ENCODE data around the gene RORC. TPM values are rescaled to one million over a fixed set of nuclear protein-coding genes. Genes with fewer than 3 reads are reported as not detected.
A peak's percentile ranks its signal among the peaks of the same experiment; 100 is the strongest.

The RORC gene
- polyA plus RNA-seq, 2 donors: 1.5 to 3.4 TPM

DNA sequence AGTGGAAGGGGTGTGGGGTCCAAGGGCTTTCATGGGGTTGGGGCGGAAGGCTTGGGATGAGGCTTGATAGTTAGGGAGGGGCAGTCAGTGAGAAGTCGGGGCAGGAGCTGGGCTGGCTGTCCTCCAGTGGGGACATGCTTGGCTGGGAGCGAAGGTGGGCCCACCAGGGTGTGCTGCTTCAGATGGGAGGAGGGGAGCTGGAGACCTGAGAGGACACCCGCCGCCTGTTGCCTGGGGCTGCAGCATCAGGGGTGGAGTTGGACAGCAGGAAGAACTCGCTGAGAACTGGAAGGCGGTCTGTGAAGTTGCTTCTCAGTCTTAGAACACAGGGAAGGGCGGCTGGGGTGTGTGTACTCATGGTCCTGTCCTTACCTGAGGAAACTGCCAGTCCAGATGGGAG is 20.3 kb upstream of the RORC start:
- Histone ChIP-seq H3K27ac (ENCODE audit: low read depth in 2 of 2, low read length in 1 of 2) (no peak overlapping the region), H3K36me3 (ENCODE audit: control insufficient read depth in 2 of 2, insufficient read depth in 2 of 2, low read length in 1 of 2) (no peaks in the 10 kb centered on the region), H3K9me3 (ENCODE audit: control insufficient read depth in 2 of 2, insufficient read depth in 1 of 2, low read depth in 1 of 2, low read length in 1 of 2) (peaks cover 0 to 2% of the 10 kb centered on the region in 2 donors), H3K4me1 (ENCODE audit: control insufficient read depth in 2 of 2, insufficient read depth in 2 of 2, low read length in 1 of 2) (peaks cover 3 to 6% of the 10 kb centered on the region in 2 donors), H3K27me3 (ENCODE audit: control insufficient read depth in 1 of 2, insufficient read depth in 2 of 2, low read length in 2 of 2) (no peaks in the 10 kb centered on the region), H3K4me3 (ENCODE audit: low read depth in 1 of 2, low read length in 2 of 2) (no peak overlapping the region)
- WGBS, 2 donors: 73 to 79% methylated on average over 8 of the region's 8 CpGs

DNA sequence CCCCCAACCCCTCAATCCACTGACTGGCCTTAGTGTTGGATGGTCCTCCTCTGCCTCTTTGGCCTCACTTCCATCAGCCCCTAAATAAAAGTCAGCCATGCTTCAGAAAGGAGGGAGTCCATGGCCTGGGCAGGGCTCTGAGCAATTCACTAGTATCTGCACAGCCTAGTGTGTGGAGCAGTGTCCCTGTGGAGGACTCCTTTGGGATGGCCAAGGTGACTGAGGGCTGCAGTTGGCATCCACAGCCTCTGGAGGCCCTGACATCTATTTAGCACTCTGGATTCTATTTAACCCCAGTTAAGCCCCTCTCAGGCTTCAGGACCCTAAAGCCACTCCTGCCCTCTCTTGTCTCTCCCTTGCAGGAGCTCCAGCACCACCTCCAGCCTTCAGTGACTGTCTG is 18.3 kb upstream of the RORC start:
- Histone ChIP-seq H3K4me1 (ENCODE audit: control insufficient read depth in 2 of 2, insufficient read depth in 2 of 2, low read length in 1 of 2) (peaks cover 3 to 6% of the 10 kb centered on the region in 2 donors), H3K27me3 (ENCODE audit: control insufficient read depth in 1 of 2, insufficient read depth in 2 of 2, low read length in 2 of 2) (no peaks in the 10 kb centered on the region), H3K36me3 (ENCODE audit: control insufficient read depth in 2 of 2, insufficient read depth in 2 of 2, low read length in 1 of 2) (no peaks in the 10 kb centered on the region), H3K27ac (ENCODE audit: low read depth in 2 of 2, low read length in 1 of 2) (no peak overlapping the region), H3K9me3 (ENCODE audit: control insufficient read depth in 2 of 2, insufficient read depth in 1 of 2, low read depth in 1 of 2, low read length in 1 of 2) (peaks cover 0 to 2% of the 10 kb centered on the region in 2 donors), H3K4me3 (ENCODE audit: low read depth in 1 of 2, low read length in 2 of 2) (no peak overlapping the region)

DNA sequence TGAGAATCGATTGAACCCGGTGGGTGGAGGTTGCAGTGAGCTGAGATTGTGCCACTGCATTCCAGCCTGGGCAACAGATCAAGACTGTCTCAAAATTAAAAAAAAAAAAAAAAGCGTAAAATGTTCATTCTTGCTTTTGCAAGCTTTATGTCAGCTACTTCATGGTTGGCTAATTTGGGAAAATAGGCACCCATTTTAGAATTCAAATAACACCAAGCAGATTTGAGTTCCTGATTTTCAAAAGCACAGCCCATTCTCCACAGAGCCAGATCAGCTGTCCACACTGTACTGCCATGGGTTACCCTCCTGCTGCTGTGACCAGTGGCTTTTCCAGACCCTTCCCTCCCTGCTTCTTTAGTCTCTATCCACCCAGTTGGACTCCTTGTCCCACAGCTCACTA is 17.5 kb upstream of the RORC start:
- Histone ChIP-seq H3K4me3 (ENCODE audit: low read depth in 1 of 2, low read length in 2 of 2) (no peak overlapping the region), H3K27me3 (ENCODE audit: control insufficient read depth in 1 of 2, insufficient read depth in 2 of 2, low read length in 2 of 2) (no peaks in the 10 kb centered on the region)

DNA sequence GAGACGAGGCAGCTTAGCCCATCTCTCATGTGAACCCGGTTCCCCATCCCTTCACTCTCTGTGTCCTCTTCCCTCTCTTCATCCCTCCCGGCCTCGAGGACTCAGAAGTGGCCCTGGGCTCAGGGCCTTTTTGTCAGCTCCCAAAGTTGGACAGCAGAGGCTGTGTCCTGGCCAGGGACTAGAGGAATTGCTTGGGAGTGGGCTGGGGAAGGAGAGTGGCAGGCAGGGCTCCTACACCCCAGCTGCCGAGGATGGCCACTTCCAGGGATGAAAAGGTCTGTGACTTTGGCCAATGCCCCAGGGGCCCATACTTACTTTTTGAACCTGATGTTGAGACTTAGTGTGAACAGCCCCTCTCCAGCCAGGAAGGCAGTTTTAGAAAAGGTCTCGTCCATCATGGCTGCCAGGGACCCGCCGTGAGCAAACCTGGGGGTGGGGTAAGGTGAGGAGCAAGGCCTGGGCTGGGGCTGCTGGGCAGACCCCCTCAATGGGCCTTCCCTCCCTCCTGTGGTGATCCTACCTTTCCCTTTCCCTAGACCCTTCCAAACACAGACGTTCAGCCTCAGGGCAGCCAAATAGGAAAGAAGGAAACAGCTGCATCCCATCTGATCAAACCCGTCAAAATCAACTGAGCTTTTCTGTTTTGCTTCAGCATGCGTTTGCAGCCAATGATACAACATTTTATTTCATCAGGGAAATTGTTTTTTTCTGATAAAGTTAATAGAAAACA is 16.4 kb upstream of the RORC start:
- peaks cover 0 to under 1% of the 10 kb centered on the region in 2 donors for H3K4me1 ChIP-seq (ENCODE audit: control insufficient read depth in 2 of 2, insufficient read depth in 2 of 2, low read length in 1 of 2)
- WGBS, 2 donors: 64 to 69% methylated on average over 11 of the region's 11 CpGs
- H3K9me3 ChIP-seq (ENCODE audit: control insufficient read depth in 2 of 2, insufficient read depth in 1 of 2, low read depth in 1 of 2, low read length in 1 of 2): peaks cover 0 to 2% of the 10 kb centered on the region in 2 donors
- H3K27ac ChIP-seq (ENCODE audit: low read depth in 2 of 2, low read length in 1 of 2): no peak overlapping the region
- no peaks in the 10 kb centered on the region for H3K36me3 ChIP-seq (ENCODE audit: control insufficient read depth in 2 of 2, insufficient read depth in 2 of 2, low read length in 1 of 2)
- no peak overlapping the region for H3K4me3 ChIP-seq (ENCODE audit: low read depth in 1 of 2, low read length in 2 of 2)
- H3K27me3 ChIP-seq (ENCODE audit: control insufficient read depth in 1 of 2, insufficient read depth in 2 of 2, low read length in 2 of 2): no peaks in the 10 kb centered on the region

More for the DNA sequence above, 17.5 kb upstream of the RORC start:
- H3K27ac ChIP-seq (ENCODE audit: low read depth in 2 of 2, low read length in 1 of 2): no peak overlapping the region
- H3K4me1 ChIP-seq (ENCODE audit: control insufficient read depth in 2 of 2, insufficient read depth in 2 of 2, low read length in 1 of 2): peaks cover 3 to 6% of the 10 kb centered on the region in 2 donors
- WGBS, 2 donors: 41 to 48% methylated on average over 3 of the region's 3 CpGs
- no peaks in the 10 kb centered on the region for H3K36me3 ChIP-seq (ENCODE audit: control insufficient read depth in 2 of 2, insufficient read depth in 2 of 2, low read length in 1 of 2)
- peaks cover 0 to 2% of the 10 kb centered on the region in 2 donors for H3K9me3 ChIP-seq (ENCODE audit: control insufficient read depth in 2 of 2, insufficient read depth in 1 of 2, low read depth in 1 of 2, low read length in 1 of 2)

DNA sequence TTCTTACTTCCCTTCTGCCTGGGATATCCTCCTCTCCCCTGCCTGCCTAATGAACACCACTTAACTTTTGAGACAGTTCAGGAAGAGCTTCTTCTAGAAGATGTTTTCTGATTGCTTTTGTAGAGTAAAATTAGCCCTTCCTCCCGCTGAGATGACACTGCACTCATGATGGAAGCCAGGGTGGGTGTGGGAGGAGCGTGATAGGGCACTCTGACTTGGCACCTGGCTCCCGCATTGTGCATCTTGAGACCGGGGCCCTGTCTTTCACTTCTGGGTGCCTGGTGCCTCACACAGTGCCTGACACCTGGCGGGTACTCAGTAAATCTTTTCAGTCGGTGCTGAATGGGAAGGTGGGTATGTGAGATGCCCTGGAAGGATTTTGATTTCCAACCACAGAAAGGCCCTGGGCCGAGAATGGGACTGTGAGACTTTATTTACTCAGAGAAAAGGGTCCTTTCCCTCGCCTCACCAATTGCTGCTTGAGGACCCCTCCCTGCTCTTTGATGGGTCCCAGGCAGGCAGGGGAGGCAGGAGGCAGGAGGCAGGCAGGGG is 15.2 kb upstream of the RORC start:
- Histone ChIP-seq H3K36me3 (ENCODE audit: control insufficient read depth in 2 of 2, insufficient read depth in 2 of 2, low read length in 1 of 2) (no peaks in the 10 kb centered on the region), H3K9me3 (ENCODE audit: control insufficient read depth in 2 of 2, insufficient read depth in 1 of 2, low read depth in 1 of 2, low read length in 1 of 2) (no peaks in the 10 kb centered on the region), H3K27ac (ENCODE audit: low read depth in 2 of 2, low read length in 1 of 2) (no peak overlapping the region), H3K27me3 (ENCODE audit: control insufficient read depth in 1 of 2, insufficient read depth in 2 of 2, low read length in 2 of 2) (no peaks in the 10 kb centered on the region), H3K4me3 (ENCODE audit: low read depth in 1 of 2, low read length in 2 of 2) (no peak overlapping the region), H3K4me1 (ENCODE audit: control insufficient read depth in 2 of 2, insufficient read depth in 2 of 2, low read length in 1 of 2) (no peaks in the 10 kb centered on the region)
- 87 to 95% methylated on average over 8 of the region's 8 CpGs for WGBS, 2 donors

DNA sequence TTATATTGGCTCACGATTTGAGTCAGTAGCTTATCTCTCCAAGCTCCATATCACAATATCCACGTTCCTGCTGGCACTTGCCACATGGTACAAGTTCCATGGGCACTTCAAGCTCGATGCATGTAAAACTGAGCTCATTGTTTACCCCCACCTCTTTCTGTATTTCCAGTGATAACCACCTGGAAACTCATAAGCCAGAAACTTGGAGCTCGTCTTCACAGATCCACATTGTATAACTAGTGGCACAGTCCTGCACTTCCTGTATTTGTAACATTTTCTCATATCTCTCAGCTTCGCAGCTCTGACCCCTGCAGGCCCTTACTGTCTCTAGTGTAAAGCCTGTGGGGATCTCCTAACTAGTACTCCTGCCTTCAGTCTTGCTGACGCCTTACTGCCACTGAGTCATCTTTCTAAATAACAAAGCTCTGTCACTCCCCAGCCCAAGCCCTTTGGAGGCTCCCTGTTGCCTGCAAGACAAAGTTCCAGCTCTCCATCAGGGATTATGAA is 14.5 kb upstream of the RORC start:
- Histone ChIP-seq H3K27ac (ENCODE audit: low read depth in 2 of 2, low read length in 1 of 2) (no peak overlapping the region), H3K27me3 (ENCODE audit: control insufficient read depth in 1 of 2, insufficient read depth in 2 of 2, low read length in 2 of 2) (no peaks in the 10 kb centered on the region), H3K9me3 (ENCODE audit: control insufficient read depth in 2 of 2, insufficient read depth in 1 of 2, low read depth in 1 of 2, low read length in 1 of 2) (no peaks in the 10 kb centered on the region), H3K4me3 (ENCODE audit: low read depth in 1 of 2, low read length in 2 of 2) (no peak overlapping the region), H3K36me3 (ENCODE audit: control insufficient read depth in 2 of 2, insufficient read depth in 2 of 2, low read length in 1 of 2) (no peaks in the 10 kb centered on the region), H3K4me1 (ENCODE audit: control insufficient read depth in 2 of 2, insufficient read depth in 2 of 2, low read length in 1 of 2) (no peaks in the 10 kb centered on the region)
- 52 to 59% methylated on average over 6 of the region's 6 CpGs for WGBS, 2 donors

DNA sequence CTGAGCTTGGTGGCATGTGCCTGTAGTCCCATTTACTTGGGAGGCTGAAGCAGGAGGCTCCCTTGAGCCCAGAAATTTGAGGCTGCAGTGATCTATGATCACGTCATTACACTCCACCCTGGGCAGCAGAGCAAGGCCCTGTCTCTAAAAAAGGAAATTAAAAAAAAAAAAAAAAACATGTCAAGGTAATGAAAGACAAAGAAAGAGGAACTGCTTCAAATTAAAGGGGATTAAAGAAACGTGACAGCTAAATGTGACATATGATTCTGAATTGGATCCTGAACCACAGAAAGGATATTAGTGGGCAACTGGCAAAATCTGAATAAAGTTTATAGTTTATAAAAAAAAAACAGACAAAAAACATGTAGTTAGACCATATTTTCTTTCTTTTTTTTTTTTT is 11.8 kb upstream of the RORC start:
- Histone ChIP-seq H3K36me3 (ENCODE audit: control insufficient read depth in 2 of 2, insufficient read depth in 2 of 2, low read length in 1 of 2) (no peaks in the 10 kb centered on the region), H3K4me3 (ENCODE audit: low read depth in 1 of 2, low read length in 2 of 2) (no peak overlapping the region), H3K4me1 (ENCODE audit: control insufficient read depth in 2 of 2, insufficient read depth in 2 of 2, low read length in 1 of 2) (peaks cover 0 to 15% of the 10 kb centered on the region in 2 donors), H3K9me3 (ENCODE audit: control insufficient read depth in 2 of 2, insufficient read depth in 1 of 2, low read depth in 1 of 2, low read length in 1 of 2) (no peaks in the 10 kb centered on the region), H3K27me3 (ENCODE audit: control insufficient read depth in 1 of 2, insufficient read depth in 2 of 2, low read length in 2 of 2) (no peaks in the 10 kb centered on the region), H3K27ac (ENCODE audit: low read depth in 2 of 2, low read length in 1 of 2) (no peak overlapping the region)
- 79 to 81% methylated on average over 2 of the region's 2 CpGs for WGBS, 2 donors

DNA sequence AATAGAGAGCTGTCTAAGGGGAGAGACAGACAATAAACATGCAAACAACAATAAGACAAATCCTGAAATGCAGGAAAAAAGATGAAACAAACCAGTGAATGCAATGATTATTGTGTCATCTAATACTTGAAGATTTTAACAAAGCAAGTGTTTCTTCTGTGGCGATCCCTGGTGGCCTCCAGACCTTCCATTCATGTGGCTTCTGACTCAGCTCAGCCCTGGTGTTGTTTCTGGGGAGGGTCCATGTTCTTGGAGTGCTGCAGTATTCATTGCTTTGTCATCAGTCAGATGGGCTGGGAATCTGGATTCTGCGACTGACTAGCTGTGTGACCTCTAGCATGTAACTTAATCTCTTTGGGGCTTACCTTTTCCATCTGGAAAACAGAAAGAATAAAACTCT is 9.5 kb upstream of the RORC start:
- Histone ChIP-seq H3K36me3 (ENCODE audit: control insufficient read depth in 2 of 2, insufficient read depth in 2 of 2, low read length in 1 of 2) (no peaks in the 10 kb centered on the region), H3K9me3 (ENCODE audit: control insufficient read depth in 2 of 2, insufficient read depth in 1 of 2, low read depth in 1 of 2, low read length in 1 of 2) (no peaks in the 10 kb centered on the region), H3K27ac (ENCODE audit: low read depth in 2 of 2, low read length in 1 of 2) (no peak overlapping the region), H3K4me3 (ENCODE audit: low read depth in 1 of 2, low read length in 2 of 2) (no peak overlapping the region), H3K27me3 (ENCODE audit: control insufficient read depth in 1 of 2, insufficient read depth in 2 of 2, low read length in 2 of 2) (no peaks in the 10 kb centered on the region), H3K4me1 (ENCODE audit: control insufficient read depth in 2 of 2, insufficient read depth in 2 of 2, low read length in 1 of 2) (peaks cover 0 to 15% of the 10 kb centered on the region in 2 donors)
- WGBS, 2 donors: 88 to 91% methylated on average over 2 of the region's 2 CpGs

DNA sequence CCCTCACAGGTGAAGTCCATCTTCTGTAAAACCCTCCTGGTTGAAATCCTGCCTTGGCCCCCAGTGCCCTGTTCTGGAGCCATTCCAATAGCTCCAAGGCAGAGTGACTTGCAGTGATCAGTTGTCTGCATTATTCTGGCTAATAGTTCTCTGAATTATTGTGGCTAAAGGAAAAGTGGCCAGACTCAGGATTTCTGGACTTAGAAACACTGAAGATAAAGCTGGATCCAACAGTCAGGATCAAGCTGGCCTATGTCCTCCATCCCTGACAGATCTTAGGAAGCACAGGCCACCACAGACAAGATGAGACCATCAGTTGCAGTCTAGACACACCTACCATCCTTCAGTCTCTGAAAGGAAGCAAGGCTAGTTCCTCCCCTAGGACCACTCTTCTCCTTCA is 8.8 kb upstream of the RORC start:
- Histone ChIP-seq H3K27me3 (ENCODE audit: control insufficient read depth in 1 of 2, insufficient read depth in 2 of 2, low read length in 2 of 2) (no peaks in the 10 kb centered on the region), H3K36me3 (ENCODE audit: control insufficient read depth in 2 of 2, insufficient read depth in 2 of 2, low read length in 1 of 2) (no peaks in the 10 kb centered on the region), H3K27ac (ENCODE audit: low read depth in 2 of 2, low read length in 1 of 2) (peak overlapping the region; percentile 67 to 73), H3K4me1 (ENCODE audit: control insufficient read depth in 2 of 2, insufficient read depth in 2 of 2, low read length in 1 of 2) (peaks cover 0 to 15% of the 10 kb centered on the region in 2 donors), H3K4me3 (ENCODE audit: low read depth in 1 of 2, low read length in 2 of 2) (peak overlapping the region; percentile 47 to 58), H3K9me3 (ENCODE audit: control insufficient read depth in 2 of 2, insufficient read depth in 1 of 2, low read depth in 1 of 2, low read length in 1 of 2) (no peaks in the 10 kb centered on the region)
